A549 (cell line): ENCODE results near the gene RAD51B. TPM values are rescaled to one million over a fixed set of nuclear protein-coding genes. Genes with fewer than 3 reads are reported as not detected.

ENCODE experiments used
- ATOH8 ChIP-seq: fragments of 250-450 bp; sonication (Bioruptor Pico); IDR thresholded peaks from 2 replicates; pipeline ENCODE4 v1.5.0; 2020; ENCODE audit warnings: low read depth, mild to moderate bottlenecking, moderate library complexity
- BHLHE40 ChIP-seq: IDR thresholded peaks from 2 replicates; pipeline ENCODE4 v1.6.1; 2012; ENCODE audit warnings: low read depth, low read length, inconsistent platforms
- CEBPB ChIP-seq, 2 experiments: fragments of >200 bp in 1 of 2; sonication (Bioruptor Twin) in 1 of 2; formaldehyde crosslinking in 1 of 2; IDR thresholded peaks; 2 replicates each; pipeline ENCODE4 v1.6.1; 2012 to 2016
- CHD2 ChIP-seq: fragments of 150-350 bp; IDR thresholded peaks from 2 replicates; pipeline ENCODE4 v1.6.1; 2014; ENCODE audit warnings: low read length; ENCODE audit not compliant: partially characterized antibody
- CHD4 ChIP-seq: fragments of 200-600 bp; sonication (generic); IDR thresholded peaks from 2 replicates; pipeline ENCODE4 v1.6.1; 2016; ENCODE audit warnings: antibody characterized with exemption, mild to moderate bottlenecking, borderline replicate concordance
- EHF ChIP-seq: fragments of 250-450 bp; sonication (Bioruptor Pico); IDR thresholded peaks from 2 replicates; pipeline ENCODE4 v1.5.0; 2020; ENCODE audit warnings: mild to moderate bottlenecking
- EHMT2 ChIP-seq: fragments of 200-600 bp; sonication (generic); IDR thresholded peaks from 2 replicates; pipeline ENCODE4 v1.6.1; 2016; ENCODE audit warnings: antibody characterized with exemption, low read depth, mild to moderate bottlenecking, moderate library complexity
- EP300 ChIP-seq, 2 experiments: fragments of >200 bp; sonication (Bioruptor Twin); formaldehyde crosslinking; IDR thresholded peaks; 2 replicates in 1 of 2; 3 replicates in 1 of 2; pipeline ENCODE4 v1.6.1; 2016 to 2017
- FOSB ChIP-seq: fragments of 250-450 bp; sonication (Bioruptor Pico); IDR thresholded peaks from 2 replicates; pipeline ENCODE4 v1.5.0; 2020; ENCODE audit warnings: mild to moderate bottlenecking, moderate library complexity
- FOSL2 ChIP-seq, 2 experiments: fragments of 450-650 bp in 1 of 2; fragments of >200 bp in 1 of 2; sonication (Bioruptor Twin) in 1 of 2; formaldehyde crosslinking; IDR thresholded peaks; 2 replicates each; pipeline versions ENCODE4 v1.5.0 to v1.6.1; 2016 to 2020; ENCODE audit warnings: mild to moderate bottlenecking in 1 of 2, moderate library complexity in 1 of 2
- GATA3 ChIP-seq: IDR thresholded peaks from 2 replicates; pipeline ENCODE4 v1.6.1; 2012; ENCODE audit warnings: borderline replicate concordance
- HEYL ChIP-seq: fragments of 250-450 bp; sonication (Bioruptor Pico); IDR thresholded peaks from 2 replicates; pipeline ENCODE4 v1.8.0; 2021; ENCODE audit warnings: mild to moderate bottlenecking, moderate library complexity
- HMGXB4 ChIP-seq: fragments of 250-450 bp; sonication (Bioruptor Pico); IDR thresholded peaks from 2 replicates; pipeline ENCODE4 v1.5.0; 2021; ENCODE audit warnings: mild to moderate bottlenecking, moderate library complexity, borderline replicate concordance
- HOXA7 ChIP-seq: fragments of 250-450 bp; sonication (Bioruptor Pico); IDR thresholded peaks from 2 replicates; pipeline ENCODE4 v1.5.0; 2020; ENCODE audit warnings: mild to moderate bottlenecking, moderate library complexity
- HOXB13 ChIP-seq: fragments of 250-450 bp; sonication (Bioruptor Pico); IDR thresholded peaks from 2 replicates; pipeline ENCODE4 v1.5.0; 2020; ENCODE audit warnings: low read depth, mild to moderate bottlenecking, moderate library complexity
- HOXB5 ChIP-seq: fragments of 250-450 bp; sonication (Bioruptor Pico); IDR thresholded peaks from 2 replicates; pipeline ENCODE4 v1.5.0; 2020; ENCODE audit warnings: mild to moderate bottlenecking, moderate library complexity
- JUN ChIP-seq, 2 experiments: fragments of >200 bp; sonication (Bioruptor Twin); formaldehyde crosslinking; IDR thresholded peaks; 2 replicates in 1 of 2; 3 replicates in 1 of 2; pipeline ENCODE4 v1.6.1; 2016 to 2017
- JUNB ChIP-seq: fragments of >200 bp; sonication (Bioruptor Twin); formaldehyde crosslinking; IDR thresholded peaks from 2 replicates; pipeline ENCODE4 v1.6.1; 2016
- KDM1A ChIP-seq: fragments of 200-600 bp; sonication (generic); IDR thresholded peaks from 2 replicates; pipeline ENCODE4 v1.6.1; 2016; ENCODE audit warnings: low read depth, mild to moderate bottlenecking
- KDM5A ChIP-seq: fragments of 200-600 bp; sonication (generic); IDR thresholded peaks from 2 replicates; pipeline ENCODE4 v1.6.1; 2016; ENCODE audit warnings: antibody characterized with exemption, mild to moderate bottlenecking
- MYC ChIP-seq: IDR thresholded peaks from 2 replicates; pipeline ENCODE4 v1.6.1; 2012; ENCODE audit warnings: mild to moderate bottlenecking, inconsistent platforms, low read length, improper control_type of control experiment, borderline replicate concordance
- NPAS2 ChIP-seq: fragments of 250-450 bp; sonication (Bioruptor Pico); IDR thresholded peaks from 2 replicates; pipeline ENCODE4 v1.8.0; 2022; ENCODE audit warnings: mild to moderate bottlenecking, moderate library complexity, borderline replicate concordance
- NR3C1 ChIP-seq: fragments of >200 bp; sonication (Bioruptor Twin); formaldehyde crosslinking; IDR thresholded peaks from 3 replicates; pipeline ENCODE4 v1.6.1; 2017
- PHF8 ChIP-seq: fragments of 200-600 bp; sonication (generic); IDR thresholded peaks from 2 replicates; pipeline ENCODE4 v1.6.1; 2016; ENCODE audit warnings: low read depth, mild to moderate bottlenecking, antibody characterized with exemption, moderate library complexity, borderline replicate concordance
- POLR2A ChIP-seq: IDR thresholded peaks from 2 replicates; pipeline ENCODE4 v1.6.1; 2012; ENCODE audit warnings: mild to moderate bottlenecking, low read length
- POLR2AphosphoS2 ChIP-seq: conservative IDR thresholded peaks from 2 replicates; pipeline ENCODE4 v1.6.1; 2012; ENCODE audit warnings: low read length, improper control_type of control experiment, inconsistent platforms
- RAD21 ChIP-seq, 2 experiments: fragments of >200 bp in 1 of 2; sonication (Bioruptor Twin) in 1 of 2; formaldehyde crosslinking in 1 of 2; IDR thresholded peaks in 1 of 2; conservative IDR thresholded peaks in 1 of 2; 2 replicates in 1 of 2; 3 replicates in 1 of 2; pipeline ENCODE4 v1.6.1; 2012 to 2018; ENCODE audit warnings: inconsistent platforms in 1 of 2
- RARB ChIP-seq: fragments of 250-450 bp; sonication (Bioruptor Pico); IDR thresholded peaks from 2 replicates; pipeline ENCODE4 v1.8.0; 2021; ENCODE audit warnings: mild to moderate bottlenecking, moderate library complexity
- RFX5 ChIP-seq: fragments of 450-650 bp; IDR thresholded peaks from 2 replicates; pipeline ENCODE4 v1.7.1; 2014; ENCODE audit warnings: antibody characterized with exemption, mild to moderate bottlenecking, moderate library complexity
- RNF2 ChIP-seq: fragments of 200-600 bp; sonication (generic); IDR thresholded peaks from 2 replicates; pipeline ENCODE4 v1.6.1; 2016; ENCODE audit warnings: low read depth, mild to moderate bottlenecking, antibody characterized with exemption, moderate library complexity, borderline replicate concordance
- SMC3 ChIP-seq: fragments of >200 bp; sonication (Bioruptor Twin); formaldehyde crosslinking; IDR thresholded peaks from 3 replicates; pipeline ENCODE4 v1.6.1; 2018; ENCODE audit warnings: inconsistent platforms
- TFCP2L1 ChIP-seq: fragments of 250-450 bp; sonication (Bioruptor Pico); IDR thresholded peaks from 2 replicates; pipeline ENCODE4 v1.5.0; 2021; ENCODE audit warnings: mild to moderate bottlenecking
- TP53 ChIP-seq: fragments of 250-450 bp; sonication (Bioruptor Pico); IDR thresholded peaks from 2 replicates; pipeline ENCODE4 v1.5.0; 2021; ENCODE audit warnings: mild to moderate bottlenecking, moderate library complexity
- ZC3H11A ChIP-seq: fragments of 450-650 bp; IDR thresholded peaks from 2 replicates; pipeline ENCODE4 v1.6.1; 2014; ENCODE audit warnings: antibody characterized with exemption, mild to moderate bottlenecking
- ZNF302 ChIP-seq: fragments of 250-450 bp; sonication (Bioruptor Pico); IDR thresholded peaks from 2 replicates; pipeline ENCODE4 v1.9.0; 2021; ENCODE audit warnings: inconsistent platforms, mild to moderate bottlenecking, moderate library complexity
- ZSCAN20 ChIP-seq: fragments of 250-450 bp; sonication (Bioruptor Pico); IDR thresholded peaks from 2 replicates; pipeline ENCODE4 v1.8.0; 2022; ENCODE audit warnings: mild to moderate bottlenecking, moderate library complexity
- polyA plus RNA-seq, 4 experiments: library from polyadenylated mRNA; depleted of rRNA in 3 of 4; stranded (reverse); fragments of >200 nt; fragmentation: RNase III in 1 of 4; extraction: RNeasy Plus Mini Kit Qiagen cat#74134 plus additional on column Dnase treatment in 1 of 4; gene quantifications; 2 replicates in 3 of 4; 3 replicates in 1 of 4; pipeline ENCODE4 v1.2.3, GENCODE V29; 2011 to 2017
- TF ChIP-seq, protein P1 (sequence below): IDR thresholded peaks from 2 replicates; pipeline ENCODE4 v1.6.1; 2012; ENCODE audit warnings: low read depth, borderline replicate concordance
- TF ChIP-seq, protein P2 (sequence below): IDR thresholded peaks from 2 replicates; pipeline ENCODE4 v1.6.1; 2012
- TF ChIP-seq, protein P3 (sequence below): IDR thresholded peaks from 2 replicates; pipeline ENCODE4 v1.6.1; 2012

Gene RAD51B
- polyA plus RNA-seq, 2 of the 4 experiments (the other 2 are of a cell fraction), result 7.2 to 10.8 TPM

- peak; percentile 40 to 64 for TF ChIP-seq RAD21 (conservative IDR thresholded peaks at IDR 0.05 in 1 of 2, IDR thresholded peaks at IDR 0.05 in 1 of 2)
- TF ChIP-seq, protein P1, sequence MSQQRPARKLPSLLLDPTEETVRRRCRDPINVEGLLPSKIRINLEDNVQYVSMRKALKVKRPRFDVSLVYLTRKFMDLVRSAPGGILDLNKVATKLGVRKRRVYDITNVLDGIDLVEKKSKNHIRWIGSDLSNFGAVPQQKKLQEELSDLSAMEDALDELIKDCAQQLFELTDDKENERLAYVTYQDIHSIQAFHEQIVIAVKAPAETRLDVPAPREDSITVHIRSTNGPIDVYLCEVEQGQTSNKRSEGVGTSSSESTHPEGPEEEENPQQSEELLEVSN, result peak; percentile 52; the same call in 1 of the 2 replicates
- no peak for TF ChIP-seq EHMT2
- peak; percentile 79; the same call in 1 of the 2 replicates for TF ChIP-seq ATOH8 (CRISPR knock-in tag)
- no peak for TF ChIP-seq HMGXB4 (CRISPR knock-in tag)
- TF ChIP-seq JUNB, result peak; percentile 91
- TF ChIP-seq TP53 (CRISPR knock-in tag), result no peak
- TF ChIP-seq NPAS2, result no peak
- no peak for TF ChIP-seq EHF (CRISPR knock-in tag)
- TF ChIP-seq EP300 (IDR thresholded peaks at IDR 0.05), result peak; percentile 92 to 98
- no peak for TF ChIP-seq KDM5A
- TF ChIP-seq GATA3, result peak; percentile 96
- TF ChIP-seq FOSL2 (IDR thresholded peaks at IDR 0.05), result peak; percentile 89
- TF ChIP-seq FOSL2 (CRISPR knock-in tag; IDR thresholded peaks at IDR 0.05), result peak; percentile 96
- TF ChIP-seq HEYL (CRISPR knock-in tag), result no peak
- peak; percentile 46; the same call in 1 of the 3 replicates for TF ChIP-seq SMC3
- TF ChIP-seq CHD2, result no peak
- TF ChIP-seq RFX5, result no peak
- TF ChIP-seq NR3C1, result no peak
- peak; percentile 95 for TF ChIP-seq HOXB5 (CRISPR knock-in tag)
- no peak for TF ChIP-seq POLR2AphosphoS2
- TF ChIP-seq ZC3H11A, result no peak
- TF ChIP-seq CHD4, result no peak
- no peak for TF ChIP-seq TFCP2L1
- peak; percentile 90 to 97; a peak in 4 of 5 replicates for TF ChIP-seq JUN (IDR thresholded peaks at IDR 0.05)
- no peak for TF ChIP-seq PHF8
- peak; percentile 33 to 82; a peak in 2 of 4 replicates for TF ChIP-seq CEBPB (IDR thresholded peaks at IDR 0.05)
- TF ChIP-seq HOXB13 (CRISPR knock-in tag), result peak; percentile 77; the same call in 1 of the 2 replicates
- TF ChIP-seq HOXA7 (CRISPR knock-in tag), result no peak
- TF ChIP-seq BHLHE40, result no peak
- TF ChIP-seq, protein P2, sequence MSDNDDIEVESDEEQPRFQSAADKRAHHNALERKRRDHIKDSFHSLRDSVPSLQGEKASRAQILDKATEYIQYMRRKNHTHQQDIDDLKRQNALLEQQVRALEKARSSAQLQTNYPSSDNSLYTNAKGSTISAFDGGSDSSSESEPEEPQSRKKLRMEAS, result peak; percentile 81
- no peak for TF ChIP-seq POLR2A
- TF ChIP-seq RARB (CRISPR knock-in tag), result no peak; the same call in 1 of the 2 replicates
- no peak for TF ChIP-seq ZNF302 (CRISPR knock-in tag)
- no peak for TF ChIP-seq KDM1A
- no peak for TF ChIP-seq MYC
- TF ChIP-seq RNF2, result no peak
- TF ChIP-seq, protein P3, sequence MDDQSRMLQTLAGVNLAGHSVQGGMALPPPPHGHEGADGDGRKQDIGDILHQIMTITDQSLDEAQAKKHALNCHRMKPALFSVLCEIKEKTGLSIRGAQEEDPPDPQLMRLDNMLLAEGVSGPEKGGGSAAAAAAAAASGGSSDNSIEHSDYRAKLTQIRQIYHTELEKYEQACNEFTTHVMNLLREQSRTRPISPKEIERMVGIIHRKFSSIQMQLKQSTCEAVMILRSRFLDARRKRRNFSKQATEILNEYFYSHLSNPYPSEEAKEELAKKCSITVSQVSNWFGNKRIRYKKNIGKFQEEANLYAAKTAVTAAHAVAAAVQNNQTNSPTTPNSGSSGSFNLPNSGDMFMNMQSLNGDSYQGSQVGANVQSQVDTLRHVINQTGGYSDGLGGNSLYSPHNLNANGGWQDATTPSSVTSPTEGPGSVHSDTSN, result peak; percentile 68; the same call in 1 of the 2 replicates
- TF ChIP-seq ZSCAN20 (CRISPR knock-in tag), result 0 out of 2 replicates have a peak, but pooled peaks have one; percentile 9
- TF ChIP-seq FOSB (CRISPR knock-in tag), result no peak
Measured at GRCh38 chr14:68232300-68233055, 412.9 kb downstream of the RAD51B start (continued).
